IgD-negative memory B cell (primary cell): ENCODE data around the gene SYK. TPM values are rescaled to one million over a fixed set of nuclear protein-coding genes. Genes with fewer than 3 reads are reported as not detected.
"Not testable (repeated sequence)": the region's sequence is repeated elsewhere in the genome, so short reads cannot be mapped to it uniquely, and the experiment has no call there.

Experiments used
- H3K27ac Mint-ChIP-seq, 3 donors: one replicate each; pipeline ENCODE4 v1.8.0; 2020 to 2022; ENCODE audit warnings: mild to moderate bottlenecking in 3 of 3, mixed read lengths in 3 of 3, moderate library complexity in 1 of 3
- H3K27me3 Mint-ChIP-seq: one replicate; pipeline ENCODE4 v1.8.0; 2021; ENCODE audit warnings: mixed read lengths
- H3K36me3 Mint-ChIP-seq: one replicate; pipeline ENCODE4 v1.8.0; 2020; ENCODE audit warnings: mild to moderate bottlenecking, mixed read lengths
- H3K4me1 Mint-ChIP-seq, 3 donors: one replicate each; pipeline ENCODE4 v1.8.0; 2020 to 2022; ENCODE audit warnings: mixed read lengths in 3 of 3, mild to moderate bottlenecking in 1 of 3
- H3K4me3 Mint-ChIP-seq, 4 donors: one replicate each; pipeline ENCODE4 v1.8.0; 2020 to 2022; ENCODE audit warnings: mild to moderate bottlenecking in 4 of 4, mixed read lengths in 4 of 4, moderate library complexity in 3 of 4
- H3K9me3 Mint-ChIP-seq, 3 donors: one replicate each; pipeline ENCODE4 v1.8.0; 2020 to 2021; ENCODE audit warnings: mixed read lengths in 3 of 3, mild to moderate bottlenecking in 1 of 3
- polyA plus RNA-seq: library from polyadenylated mRNA; unstranded; fragments of 300-500 nt; fragmentation: Illumina TruSeq; gene quantifications from one replicate; pipeline ENCODE4 v1.2.3, GENCODE V29; 2021

The SYK gene
- polyA plus RNA-seq, 1 donor from 2014 or later = 314 TPM

DNA sequence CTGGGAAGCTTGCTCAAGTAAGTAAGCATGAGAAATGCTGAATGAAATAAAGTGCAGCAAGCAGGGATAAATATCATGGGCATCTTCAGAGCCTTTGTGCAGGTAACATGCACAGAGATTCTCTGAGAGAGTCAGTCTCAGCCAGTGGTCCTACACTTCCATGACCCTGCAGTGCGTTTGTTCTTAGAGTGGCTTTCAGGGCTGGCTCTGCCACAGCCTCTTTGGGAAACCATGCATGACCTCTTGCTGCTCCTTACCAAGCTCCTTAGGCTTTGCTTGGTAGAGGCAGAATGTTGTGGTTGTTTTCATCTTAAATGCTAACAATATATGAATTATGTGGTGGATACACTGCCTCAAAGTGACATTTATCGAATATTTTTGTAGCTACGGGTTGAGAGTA lies 5.4 kb downstream of the SYK start:
- Mint-ChIP-seq H3K4me3 (peak overlapping the region; percentile 10 to 90 (median 61)), H3K27me3 (peaks cover 4% of the 10 kb centered on the region), H3K9me3 (peaks cover 0 to 1% (median 0%) of the 10 kb centered on the region in 3 donors), H3K36me3 (peaks cover 4% of the 10 kb centered on the region), H3K4me1 (peaks cover 74 to 83% (median 78%) of the 10 kb centered on the region in 3 donors), H3K27ac (peak overlapping the region; percentile 54 to 96 (median 58))

DNA sequence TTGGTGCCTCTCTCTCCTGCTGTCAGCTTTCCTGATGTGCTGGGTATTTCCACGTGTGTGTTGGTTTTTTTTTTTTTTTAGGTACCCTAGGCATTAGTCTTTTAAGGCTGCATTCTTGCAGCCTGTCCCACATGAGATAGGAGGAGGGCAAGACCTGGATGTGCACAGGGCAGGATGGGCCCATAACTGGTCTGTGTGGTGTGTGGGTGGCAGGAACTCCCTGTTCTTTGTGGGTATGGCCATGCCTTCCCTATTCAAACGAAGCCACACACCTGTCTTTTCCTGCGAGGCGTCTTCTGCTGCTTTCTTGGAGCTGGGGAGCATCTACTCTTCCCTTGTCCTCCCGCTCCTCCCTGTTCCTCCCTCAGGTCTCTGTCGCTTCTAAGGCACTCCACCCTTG lies 6.8 kb downstream of the SYK start:
- Mint-ChIP-seq H3K4me1 (peaks cover 76 to 91% (median 84%) of the 10 kb centered on the region in 3 donors), H3K27ac (peak overlapping the region; percentile 54 to 96 (median 54)), H3K27me3 (peaks cover 4% of the 10 kb centered on the region), H3K4me3 (peak overlapping the region; percentile 55 to 90 (median 66)), H3K9me3 (no peaks in the 10 kb centered on the region), H3K36me3 (peaks cover 4% of the 10 kb centered on the region)

DNA sequence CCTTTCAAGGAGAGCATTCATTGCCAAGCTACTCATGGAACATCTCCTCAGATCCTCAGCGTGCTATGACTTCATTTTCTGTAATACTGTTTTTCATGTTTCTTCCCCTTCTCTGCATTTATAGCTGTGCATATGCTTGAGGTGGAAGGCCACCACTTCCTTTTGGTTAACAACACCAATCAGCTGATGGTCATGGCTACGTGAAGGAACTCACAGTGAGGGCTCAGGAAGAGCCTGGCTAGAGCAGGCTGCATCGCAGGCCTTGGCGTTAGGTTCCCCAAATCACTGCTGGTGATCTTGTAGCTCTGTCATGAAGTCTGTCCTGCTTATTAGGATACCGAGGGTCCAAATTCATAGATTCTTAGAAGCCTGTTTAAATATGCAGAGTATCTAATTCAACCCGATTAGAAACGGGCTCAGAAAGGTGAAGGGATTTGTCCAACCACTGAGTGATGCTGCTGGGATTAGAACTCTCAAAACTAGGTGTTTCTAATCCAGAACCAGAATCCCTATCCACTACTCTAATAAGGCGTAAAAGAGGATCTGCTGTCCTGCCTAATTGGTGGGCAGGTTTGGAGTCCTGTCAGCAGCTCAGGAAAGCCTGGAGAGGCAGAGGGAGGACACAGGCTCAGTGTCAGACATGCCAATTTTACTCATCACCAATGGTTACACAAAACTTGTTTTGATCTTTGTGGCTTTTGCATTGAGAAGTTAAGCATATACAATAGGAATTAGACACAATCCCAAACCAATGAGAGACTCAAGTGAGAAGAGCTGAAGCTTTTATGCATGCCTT lies 7.5 kb downstream of the SYK start:
- peaks cover 4% of the 10 kb centered on the region for H3K27me3 Mint-ChIP-seq
- H3K4me3 Mint-ChIP-seq = peak overlapping the region; percentile 63 to 90 (median 66)
- H3K9me3 Mint-ChIP-seq = no peaks in the 10 kb centered on the region
- peaks cover 76 to 94% (median 90%) of the 10 kb centered on the region in 3 donors for H3K4me1 Mint-ChIP-seq
- H3K36me3 Mint-ChIP-seq = peaks cover 4% of the 10 kb centered on the region
- H3K27ac Mint-ChIP-seq = peak overlapping the region; percentile 54 to 96 (median 54)

DNA sequence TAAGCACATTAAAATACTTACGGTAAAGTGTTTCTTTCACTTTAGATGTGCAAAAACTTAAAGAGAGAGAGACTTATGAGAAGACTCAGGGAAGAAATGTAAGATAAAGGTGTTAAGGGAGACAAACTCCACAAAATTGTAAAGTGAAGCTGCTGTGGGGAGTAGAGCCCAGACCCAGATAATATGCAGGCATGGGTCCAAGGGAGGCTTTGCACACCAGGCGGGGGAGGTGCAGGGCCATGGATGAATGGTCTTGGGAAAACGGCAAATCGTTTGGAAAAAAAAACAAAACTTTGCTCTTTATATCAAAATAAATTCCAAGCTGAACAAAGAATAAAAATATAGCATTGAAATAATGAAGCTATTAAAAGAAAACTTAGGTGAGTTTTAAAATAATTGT lies 9.1 kb downstream of the SYK start:
- no peaks in the 10 kb centered on the region for H3K9me3 Mint-ChIP-seq
- peak overlapping the region; percentile 54 to 96 (median 54) for H3K27ac Mint-ChIP-seq
- H3K4me3 Mint-ChIP-seq = peak overlapping the region in 3 of 4 donors; percentile 39 to 67 (median 49)
- peaks cover 72 to 92% (median 89%) of the 10 kb centered on the region in 3 donors for H3K4me1 Mint-ChIP-seq
- H3K27me3 Mint-ChIP-seq = peaks cover 4% of the 10 kb centered on the region
- H3K36me3 Mint-ChIP-seq = peaks cover 2% of the 10 kb centered on the region

DNA sequence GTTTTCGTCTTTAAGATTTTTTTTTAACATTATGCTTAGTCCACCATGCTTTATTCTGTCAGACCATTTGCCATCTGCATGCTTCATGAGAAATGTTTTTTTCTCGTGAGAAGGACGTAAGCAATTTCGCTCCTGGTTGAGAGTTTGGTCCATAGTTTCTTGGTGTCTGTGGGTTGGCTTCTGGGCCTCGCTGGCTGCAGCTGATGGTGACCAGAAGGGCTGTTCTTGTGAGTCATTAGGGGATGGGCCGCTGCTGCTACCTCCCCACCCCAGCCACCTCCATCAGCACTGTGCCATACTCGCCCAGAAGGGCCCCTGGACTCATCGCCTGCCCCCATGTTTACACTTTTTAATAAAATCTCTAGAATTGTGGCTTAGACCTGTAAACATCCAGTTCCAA lies 11.4 kb downstream of the SYK start:
- H3K27me3 Mint-ChIP-seq = peaks cover 4% of the 10 kb centered on the region
- H3K36me3 Mint-ChIP-seq = peaks cover 7% of the 10 kb centered on the region
- H3K4me1 Mint-ChIP-seq = peaks cover 72 to 88% (median 78%) of the 10 kb centered on the region in 3 donors
- no peaks in the 10 kb centered on the region for H3K9me3 Mint-ChIP-seq
- peak overlapping the region; percentile 46 to 76 (median 71) for H3K27ac Mint-ChIP-seq
- H3K4me3 Mint-ChIP-seq = peak overlapping the region in 2 of 4 donors; percentile 19 to 76

DNA sequence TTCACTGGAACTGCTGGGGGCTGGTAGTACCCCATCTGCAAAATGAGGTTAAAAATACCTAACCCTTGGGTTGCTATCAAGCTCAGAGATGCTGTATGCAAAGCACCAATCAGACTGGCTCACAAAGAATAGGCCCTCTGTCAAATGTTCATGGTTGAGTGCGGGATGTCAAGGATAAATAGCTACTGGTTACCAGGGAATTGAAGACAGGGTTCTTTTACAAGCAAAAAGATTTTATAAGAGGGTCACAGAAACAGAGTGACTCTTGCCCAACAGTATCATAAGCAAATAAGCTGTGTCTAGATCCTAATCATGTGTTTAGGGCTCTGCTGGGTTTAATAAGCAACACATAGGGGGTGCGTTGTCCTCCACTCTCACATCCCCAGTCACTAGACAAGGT lies 11.9 kb downstream of the SYK start:
- Mint-ChIP-seq H3K36me3 (peaks cover 10% of the 10 kb centered on the region), H3K9me3 (no peaks in the 10 kb centered on the region), H3K27me3 (peaks cover 4% of the 10 kb centered on the region), H3K27ac (peak overlapping the region; percentile 46 to 76 (median 71)), H3K4me1 (peaks cover 71 to 83% (median 73%) of the 10 kb centered on the region in 3 donors), H3K4me3 (peak overlapping the region in 3 of 4 donors; percentile 19 to 76 (median 49))

DNA sequence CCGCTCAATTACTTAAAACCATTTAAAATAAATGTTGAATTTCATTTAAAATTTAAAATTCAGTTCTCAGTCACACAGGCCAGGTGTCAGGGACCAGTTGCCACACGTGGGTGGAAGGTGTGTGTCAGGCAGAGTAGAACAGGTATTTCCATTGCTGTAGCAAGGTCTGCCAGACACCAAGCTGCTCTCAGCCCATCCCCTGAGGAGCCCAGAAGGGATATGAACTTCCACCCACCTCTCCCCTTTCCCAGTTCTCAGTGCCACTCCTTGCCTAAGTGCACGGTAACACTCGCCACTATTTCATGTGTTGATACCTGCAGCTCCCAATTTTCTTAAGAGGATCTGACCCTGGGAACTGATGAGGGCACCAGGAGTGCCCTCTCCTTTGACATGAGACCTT lies 12.7 kb downstream of the SYK start:
- Mint-ChIP-seq H3K4me3 (peak overlapping the region in 3 of 4 donors; percentile 71 to 80 (median 77)), H3K4me1 (peaks cover 71 to 81% (median 72%) of the 10 kb centered on the region in 3 donors), H3K36me3 (peaks cover 15% of the 10 kb centered on the region), H3K27me3 (no peaks in the 10 kb centered on the region), H3K9me3 (peaks cover 0 to 2% (median 1%) of the 10 kb centered on the region in 3 donors), H3K27ac (peak overlapping the region; percentile 71 to 94 (median 75))

DNA sequence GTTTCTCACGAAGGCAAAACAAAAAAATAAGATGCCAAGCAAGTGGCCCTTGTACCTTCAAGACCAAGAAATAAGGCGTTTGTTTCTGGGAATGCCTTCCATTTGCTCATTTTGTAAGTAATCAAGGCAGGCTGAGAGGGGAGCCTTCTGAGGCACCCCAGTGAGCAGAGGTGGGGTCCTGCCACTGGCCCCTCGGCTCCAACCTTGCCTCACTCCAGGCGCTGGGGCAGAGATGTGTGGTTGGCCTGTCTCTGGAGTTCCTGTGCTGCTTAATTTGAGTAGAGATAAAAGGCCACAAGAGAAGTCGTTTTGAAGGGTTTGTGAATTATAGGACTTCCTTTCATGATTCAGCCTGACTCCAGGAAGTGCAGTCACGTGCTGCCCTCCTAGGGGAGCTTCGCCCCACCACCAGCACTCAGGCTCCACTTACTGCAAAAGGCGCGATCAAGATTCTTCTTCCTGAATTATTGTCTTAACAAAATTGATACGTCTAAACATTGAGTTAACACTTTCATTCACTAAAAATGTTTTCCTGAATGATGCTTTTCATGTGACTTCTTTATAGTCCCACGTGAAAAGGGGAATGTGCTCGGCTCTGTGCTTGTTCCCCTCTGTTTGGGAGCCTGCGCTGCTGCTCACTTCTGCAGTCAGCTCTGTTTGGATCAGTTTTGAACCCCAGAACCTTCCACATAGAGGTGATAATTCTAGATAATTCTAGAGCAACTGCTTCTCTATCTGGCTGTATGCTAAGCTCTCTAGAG lies 13.7 kb downstream of the SYK start:
- Mint-ChIP-seq H3K4me3 (peak overlapping the region; percentile 65 to 77 (median 71)), H3K36me3 (peaks cover 15% of the 10 kb centered on the region), H3K27me3 (no peaks in the 10 kb centered on the region), H3K27ac (peak overlapping the region; percentile 75 to 98 (median 94)), H3K9me3 (peaks cover 0 to 3% (median 1%) of the 10 kb centered on the region in 3 donors), H3K4me1 (peaks cover 62 to 76% (median 68%) of the 10 kb centered on the region in 3 donors)

DNA sequence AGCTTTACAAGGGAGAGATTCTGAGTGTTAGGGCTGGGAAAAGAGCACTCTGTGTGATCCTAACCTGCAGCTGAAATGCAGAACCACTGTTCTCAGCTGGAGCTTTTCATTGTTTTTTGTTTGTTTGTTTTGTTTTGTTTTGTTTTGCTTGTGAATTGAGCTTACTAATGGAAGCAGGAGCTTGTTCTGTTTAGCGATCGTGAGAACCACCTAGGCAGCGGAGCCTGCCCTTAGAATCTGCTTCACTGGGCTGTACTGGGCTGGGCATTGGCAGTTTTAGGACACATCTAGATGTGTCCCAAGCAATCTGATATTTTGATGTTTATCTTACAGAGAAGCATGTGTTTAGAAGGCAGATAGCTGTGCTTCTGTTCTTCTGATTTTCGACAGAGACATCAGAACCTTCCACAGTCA lies 14.3 kb downstream of the SYK start:
- Mint-ChIP-seq H3K36me3 (peaks cover 17% of the 10 kb centered on the region), H3K4me1 (peaks cover 59 to 76% (median 65%) of the 10 kb centered on the region in 3 donors), H3K27me3 (no peaks in the 10 kb centered on the region), H3K9me3 (peaks cover 0 to 3% (median 1%) of the 10 kb centered on the region in 3 donors), H3K4me3 (peak overlapping the region; percentile 65 to 77 (median 71)), H3K27ac (peak overlapping the region; percentile 75 to 98 (median 94))

DNA sequence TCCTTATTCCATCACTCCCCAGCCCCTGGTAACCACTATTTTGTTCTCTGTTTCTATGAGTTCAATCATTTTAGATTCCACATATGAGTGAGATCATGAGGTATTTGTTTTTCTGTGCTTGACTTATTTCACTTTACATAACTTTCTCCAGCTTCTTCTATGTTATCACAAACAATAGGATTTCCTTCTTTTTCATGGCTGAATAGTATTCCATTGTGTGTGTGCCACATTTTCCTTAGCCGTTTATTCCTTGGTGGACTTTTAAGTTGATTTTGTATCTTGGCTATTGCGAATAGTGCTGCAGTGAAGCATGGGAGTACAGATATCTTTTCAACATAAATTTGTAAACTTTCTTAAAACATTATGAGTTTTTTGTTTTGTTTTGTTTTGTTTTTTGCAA lies 15.1 kb downstream of the SYK start:
- Mint-ChIP-seq H3K27me3 (no peaks in the 10 kb centered on the region), H3K36me3 (peaks cover 21% of the 10 kb centered on the region), H3K4me3 (peak overlapping the region in 3 of 4 donors; percentile 61 to 85 (median 77)), H3K4me1 (peaks cover 66 to 78% (median 67%) of the 10 kb centered on the region in 3 donors), H3K27ac (peak overlapping the region in 2 of 3 donors; percentile 39 to 98), H3K9me3 (peaks cover 0 to 3% (median 1%) of the 10 kb centered on the region in 3 donors)

DNA sequence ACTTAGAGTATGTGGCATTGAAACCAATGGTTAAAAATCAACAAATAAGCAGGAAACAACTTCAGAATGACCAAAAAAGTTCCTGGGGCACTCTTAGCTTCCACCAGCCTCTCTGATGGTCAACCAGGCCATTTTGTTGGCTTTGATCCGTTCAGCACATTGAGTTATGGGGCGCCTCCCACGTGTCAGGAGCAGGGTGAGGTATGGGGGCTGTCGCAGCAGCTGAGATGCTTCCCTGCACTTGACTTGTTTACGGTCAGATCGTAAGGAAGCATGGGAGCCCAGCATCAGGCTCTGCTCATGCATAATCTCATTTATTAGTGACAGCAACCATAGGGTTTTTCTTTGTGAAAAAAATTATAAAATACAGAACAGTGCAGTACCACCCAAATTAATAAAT lies 16.7 kb downstream of the SYK start:
- H3K9me3 Mint-ChIP-seq = peaks cover 0 to 3% (median 1%) of the 10 kb centered on the region in 3 donors
- H3K4me1 Mint-ChIP-seq = peaks cover 57 to 72% (median 67%) of the 10 kb centered on the region in 3 donors
- peak overlapping the region; percentile 15 to 71 (median 26) for H3K27ac Mint-ChIP-seq
- H3K4me3 Mint-ChIP-seq = no peak overlapping the region
- peaks cover 26% of the 10 kb centered on the region for H3K36me3 Mint-ChIP-seq
- no peaks in the 10 kb centered on the region for H3K27me3 Mint-ChIP-seq

DNA sequence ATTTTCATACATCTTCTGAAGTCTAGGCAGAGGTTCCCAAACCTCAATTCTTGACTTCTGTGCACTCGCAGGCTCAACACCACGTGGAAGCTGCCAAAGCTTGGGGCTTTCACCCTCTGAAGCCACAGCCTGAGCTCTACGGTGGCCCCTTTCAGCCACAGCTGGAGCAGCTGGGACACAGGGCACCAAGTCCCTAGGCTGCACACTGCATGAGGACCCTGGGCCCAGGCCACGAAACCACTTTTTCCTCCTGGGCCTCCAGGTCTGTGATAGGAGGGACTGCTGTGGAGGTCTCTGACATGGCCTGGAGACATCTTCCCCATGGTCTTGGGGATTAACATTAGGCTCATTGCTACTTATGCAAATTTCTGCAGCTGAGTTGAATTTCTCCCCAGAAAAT lies 18.8 kb downstream of the SYK start:
- Mint-ChIP-seq H3K36me3 (peaks cover 28% of the 10 kb centered on the region), H3K4me1 (peaks cover 54 to 63% (median 61%) of the 10 kb centered on the region in 3 donors), H3K27ac (peak overlapping the region in 1 of 3 donors; percentile 63)
- not testable (repeated sequence) for H3K27me3 Mint-ChIP-seq, H3K4me3 Mint-ChIP-seq, H3K9me3 Mint-ChIP-seq

DNA sequence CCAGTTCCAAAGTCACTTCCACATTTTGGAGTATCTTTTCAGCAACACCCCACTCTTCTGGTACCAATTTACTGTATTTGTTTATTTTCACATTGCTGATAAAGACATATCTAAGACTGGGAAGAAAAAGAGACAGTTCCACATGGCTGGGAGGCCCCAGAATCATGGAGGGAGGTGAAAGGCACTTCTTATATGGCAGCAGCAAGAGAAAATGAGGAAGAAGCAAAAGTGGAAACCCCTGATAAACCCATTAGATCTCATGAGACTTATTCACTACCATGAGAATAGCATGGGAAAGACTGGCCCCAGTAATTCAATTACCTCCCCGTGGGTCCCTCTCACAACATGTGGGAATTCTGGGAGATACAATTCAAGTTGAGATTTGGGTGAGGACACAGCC lies 19.6 kb downstream of the SYK start:
- Mint-ChIP-seq H3K27ac (peak overlapping the region in 1 of 3 donors; percentile 40), H3K4me1 (peaks cover 54 to 61% (median 61%) of the 10 kb centered on the region in 3 donors), H3K4me3 (peak overlapping the region in 2 of 4 donors; percentile 2 to 30), H3K36me3 (peaks cover 27% of the 10 kb centered on the region)
- not testable (repeated sequence) for H3K27me3 Mint-ChIP-seq, H3K9me3 Mint-ChIP-seq

DNA sequence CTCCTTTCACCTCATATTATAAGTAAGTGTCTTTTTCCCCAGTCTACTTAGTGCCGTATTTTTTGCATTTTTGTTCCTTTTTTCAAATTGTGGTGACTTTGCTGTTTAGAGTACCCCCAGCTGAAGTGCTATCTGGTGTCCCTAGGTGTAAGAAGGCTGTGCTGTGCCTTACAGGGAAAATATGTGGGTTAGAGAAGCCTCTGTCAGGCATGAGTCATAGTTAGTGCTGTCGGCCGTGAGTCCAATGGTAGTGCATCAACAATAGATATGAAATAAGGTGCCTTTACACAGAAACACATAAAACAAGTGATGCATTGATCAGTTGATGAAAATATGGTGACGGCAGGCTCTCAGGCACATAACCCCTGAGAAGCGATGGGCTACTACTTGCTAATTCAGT lies 20.1 kb downstream of the SYK start:
- H3K36me3 Mint-ChIP-seq = peaks cover 22% of the 10 kb centered on the region
- peaks cover 0 to 5% (median 3%) of the 10 kb centered on the region in 3 donors for H3K9me3 Mint-ChIP-seq
- no peaks in the 10 kb centered on the region for H3K27me3 Mint-ChIP-seq
- peak overlapping the region in 1 of 4 donors; percentile 30 for H3K4me3 Mint-ChIP-seq
- peaks cover 54 to 61% (median 60%) of the 10 kb centered on the region in 3 donors for H3K4me1 Mint-ChIP-seq
- H3K27ac Mint-ChIP-seq = peak overlapping the region in 2 of 3 donors; percentile 7 to 40
